IPS-20b (cell line): ENCODE measurements around the gene MGAT4D.
A peak's percentile ranks its signal among the peaks of the same experiment; 100 is the strongest.
"Not testable (repeated sequence)": the region's sequence is repeated elsewhere in the genome, so short reads cannot be mapped to it uniquely, and the experiment has no call there.

Source experiments
- H3K27ac ChIP-seq: one replicate; pipeline ENCODE4 v1.5.1; 2013; ENCODE audit warnings: low read length
- H3K27me3 ChIP-seq: 2 replicates; pipeline ENCODE4 v1.6.1; 2013; ENCODE audit warnings: mild to moderate bottlenecking, low read length, inconsistent platforms; ENCODE audit not compliant: insufficient read depth
- H3K36me3 ChIP-seq: 2 replicates; pipeline ENCODE4 v1.6.1; 2013; ENCODE audit warnings: low read depth, mild to moderate bottlenecking, inconsistent platforms, low read length, moderate library complexity; ENCODE audit not compliant: insufficient read depth
- H3K4me1 ChIP-seq: 2 replicates; pipeline ENCODE4 v1.6.1; 2013; ENCODE audit warnings: mild to moderate bottlenecking, control low read depth, inconsistent platforms, low read length, moderate library complexity; ENCODE audit not compliant: insufficient read depth
- H3K4me3 ChIP-seq: 2 replicates; pipeline ENCODE4 v1.5.1; 2013; ENCODE audit warnings: mild to moderate bottlenecking, low read length, inconsistent platforms
- H3K9ac ChIP-seq: 2 replicates; pipeline ENCODE4 v1.6.1; 2013; ENCODE audit warnings: low read depth, mild to moderate bottlenecking, inconsistent platforms, low read length, moderate library complexity
- H3K9me3 ChIP-seq: 2 replicates; pipeline ENCODE4 v1.6.1; 2013; ENCODE audit warnings: mild to moderate bottlenecking, low read depth, low read length, inconsistent platforms; ENCODE audit not compliant: insufficient read depth

Gene MGAT4D

GRCh38 chr4:140427106-140427918, 70.8 kb downstream of the MGAT4D start, which contains the start of gene CLGN:
TSS of gene CLGN (minus strand) at chr4:140427648. CDS start at chr4:140413078, 14,570 bp downstream.
- Histone ChIP-seq H3K27ac (no peak within 1 kb of the TSS), H3K9ac (peak within 1 kb of the TSS; percentile 73)

GRCh38 chr4:140426610-140427105, 71.4 kb downstream of the MGAT4D start:
- Histone ChIP-seq H3K4me3 (peak overlapping the region; percentile 80), H3K36me3 (no peaks in the 10 kb centered on the region), H3K27me3 (peaks cover 23% of the 10 kb centered on the region), H3K4me1 (no peaks in the 10 kb centered on the region), H3K27ac (no peak overlapping the region), H3K9ac (peak overlapping the region; percentile 73; the same call in 1 of the 2 replicates), H3K9me3 (no peaks in the 10 kb centered on the region)

More at GRCh38 chr4:140427106-140427918, 70.8 kb downstream of the MGAT4D start, which contains the start of gene CLGN:
- no peaks in the 10 kb centered on the region for H3K36me3 ChIP-seq
- H3K27me3 ChIP-seq, result peaks cover 23% of the 10 kb centered on the region
- peak within 1 kb of the TSS; percentile 80 for H3K4me3 ChIP-seq
- no peaks in the 10 kb centered on the region for H3K9me3 ChIP-seq
- no peaks in the 10 kb centered on the region for H3K4me1 ChIP-seq

- H3K36me3 ChIP-seq, result no peaks in the 10 kb centered on the region
- H3K4me1 ChIP-seq, result no peaks in the 10 kb centered on the region
- no peak overlapping the region for H3K27ac ChIP-seq
- peaks cover 16% of the 10 kb centered on the region for H3K27me3 ChIP-seq
- no peak overlapping the region for H3K4me3 ChIP-seq
- no peaks in the 10 kb centered on the region for H3K9me3 ChIP-seq
- no peak overlapping the region for H3K9ac ChIP-seq
Measured at GRCh38 chr4:140423106-140423505, 75.0 kb downstream of the MGAT4D start.

- not testable (repeated sequence) for H3K4me3 ChIP-seq, H3K9ac ChIP-seq, H3K9me3 ChIP-seq
Measured at GRCh38 chr4:140413130-140413969, 84.7 kb downstream of the MGAT4D start.

GRCh38 chr4:140408974-140409373, 89.1 kb downstream of the MGAT4D start:
- Histone ChIP-seq H3K4me3 (no peak overlapping the region), H3K9ac (no peak overlapping the region), H3K27ac (no peak overlapping the region), H3K4me1 (peaks cover 9% of the 10 kb centered on the region; the same call in 1 of the 2 replicates), H3K9me3 (no peaks in the 10 kb centered on the region), H3K36me3 (no peaks in the 10 kb centered on the region), H3K27me3 (no peaks in the 10 kb centered on the region)

More at GRCh38 chr4:140413130-140413969, 84.7 kb downstream of the MGAT4D start:
- not testable (repeated sequence) for H3K36me3 ChIP-seq, H3K27ac ChIP-seq, H3K27me3 ChIP-seq, H3K4me1 ChIP-seq

GRCh38 chr4:140406292-140406691, 91.8 kb downstream of the MGAT4D start:
- H3K27me3 ChIP-seq, result no peaks in the 10 kb centered on the region

GRCh38 chr4:140400111-140400510, 98.0 kb downstream of the MGAT4D start:
- no peaks in the 10 kb centered on the region for H3K9me3 ChIP-seq
- no peaks in the 10 kb centered on the region for H3K27me3 ChIP-seq
- H3K27ac ChIP-seq, result no peak overlapping the region
- H3K4me3 ChIP-seq, result no peak overlapping the region
- H3K36me3 ChIP-seq, result no peaks in the 10 kb centered on the region
- H3K4me1 ChIP-seq, result no peaks in the 10 kb centered on the region
- no peak overlapping the region for H3K9ac ChIP-seq

More at GRCh38 chr4:140406292-140406691, 91.8 kb downstream of the MGAT4D start:
- Histone ChIP-seq H3K27ac (no peak overlapping the region), H3K9ac (no peak overlapping the region), H3K4me3 (no peak overlapping the region), H3K36me3 (no peaks in the 10 kb centered on the region), H3K4me1 (no peaks in the 10 kb centered on the region), H3K9me3 (no peaks in the 10 kb centered on the region)

GRCh38 chr4:140395668-140396067, 102.4 kb downstream of the MGAT4D start:
- H3K9ac ChIP-seq, result no peak overlapping the region
- H3K36me3 ChIP-seq, result no peaks in the 10 kb centered on the region
- no peaks in the 10 kb centered on the region for H3K9me3 ChIP-seq
- no peaks in the 10 kb centered on the region for H3K4me1 ChIP-seq
- H3K27ac ChIP-seq, result no peak overlapping the region
- H3K27me3 ChIP-seq, result no peaks in the 10 kb centered on the region
- H3K4me3 ChIP-seq, result no peak overlapping the region
